HG03280 (cell line): ENCODE data around the gene RABGAP1.

Experiments used
- ATAC-seq: cut with Tn5 transposase; IDR thresholded peaks from one replicate; pipeline ENCODE4 v1.9.1; 2021; ENCODE audit warnings: mild to moderate bottlenecking, moderate library complexity; ENCODE audit not compliant: unreplicated experiment

RABGAP1 gene

GRCh38 chr9:123007269-123007668, 66.4 kb downstream of the RABGAP1 start:
- no peak for ATAC-seq

- no peak for ATAC-seq
Observed at GRCh38 chr9:123008909-123009308, 68.1 kb downstream of the RABGAP1 start.

GRCh38 chr9:123011380-123011779, 70.6 kb downstream of the RABGAP1 start:
- ATAC-seq: no peak

GRCh38 chr9:123011878-123012528, 71.2 kb downstream of the RABGAP1 start:
- no peak for ATAC-seq

GRCh38 chr9:123016631-123017030, 75.8 kb downstream of the RABGAP1 start:
- no peak for ATAC-seq

- ATAC-seq: no peak
Observed at GRCh38 chr9:123020796-123021195, 80.0 kb downstream of the RABGAP1 start.

GRCh38 chr9:123026425-123026824, 85.6 kb downstream of the RABGAP1 start:
- ATAC-seq: no peak

GRCh38 chr9:123027517-123027916, 86.7 kb downstream of the RABGAP1 start:
- ATAC-seq: no peak

- no peak for ATAC-seq
Observed at GRCh38 chr9:123028136-123028535, 87.3 kb downstream of the RABGAP1 start.

GRCh38 chr9:123028973-123029372, 88.2 kb downstream of the RABGAP1 start:
- ATAC-seq: no peak

- no peak for ATAC-seq
Observed at GRCh38 chr9:123031963-123032362, 91.1 kb downstream of the RABGAP1 start.

GRCh38 chr9:123033352-123033751, 92.5 kb downstream of the RABGAP1 start, which contains the start of gene GPR21:
TSS of gene GPR21 (plus strand) at chr9:123033667. CDS start at chr9:123034567, 900 bp downstream.
- no peak for ATAC-seq

- ATAC-seq: no peak
Observed at GRCh38 chr9:123033864-123034601, 93.2 kb downstream of the RABGAP1 start.

GRCh38 chr9:123034881-123035510, 94.2 kb downstream of the RABGAP1 start:
- ATAC-seq: no peak

- no peak for ATAC-seq
Observed at GRCh38 chr9:123035791-123036190, 95.0 kb downstream of the RABGAP1 start.

- no peak for ATAC-seq
Observed at GRCh38 chr9:123036893-123037545, 96.2 kb downstream of the RABGAP1 start.

GRCh38 chr9:123039617-123040219, 98.9 kb downstream of the RABGAP1 start:
- no peak for ATAC-seq

GRCh38 chr9:123040801-123041200, 100.0 kb downstream of the RABGAP1 start:
- no peak for ATAC-seq

- no peak for ATAC-seq
Observed at GRCh38 chr9:123041489-123041888, 100.7 kb downstream of the RABGAP1 start.

- ATAC-seq: no peak
Observed at GRCh38 chr9:123043081-123043939, 102.5 kb downstream of the RABGAP1 start.
